NCI-H187 (cell line): ENCODE measurements around the gene PGLYRP1.

Experiments used
- DNase-seq, 2 experiments: peaks; one replicate each; lab custom pipeline; 2025; lab: John Stamatoyannopoulos, UW

PGLYRP1 gene

DNA sequence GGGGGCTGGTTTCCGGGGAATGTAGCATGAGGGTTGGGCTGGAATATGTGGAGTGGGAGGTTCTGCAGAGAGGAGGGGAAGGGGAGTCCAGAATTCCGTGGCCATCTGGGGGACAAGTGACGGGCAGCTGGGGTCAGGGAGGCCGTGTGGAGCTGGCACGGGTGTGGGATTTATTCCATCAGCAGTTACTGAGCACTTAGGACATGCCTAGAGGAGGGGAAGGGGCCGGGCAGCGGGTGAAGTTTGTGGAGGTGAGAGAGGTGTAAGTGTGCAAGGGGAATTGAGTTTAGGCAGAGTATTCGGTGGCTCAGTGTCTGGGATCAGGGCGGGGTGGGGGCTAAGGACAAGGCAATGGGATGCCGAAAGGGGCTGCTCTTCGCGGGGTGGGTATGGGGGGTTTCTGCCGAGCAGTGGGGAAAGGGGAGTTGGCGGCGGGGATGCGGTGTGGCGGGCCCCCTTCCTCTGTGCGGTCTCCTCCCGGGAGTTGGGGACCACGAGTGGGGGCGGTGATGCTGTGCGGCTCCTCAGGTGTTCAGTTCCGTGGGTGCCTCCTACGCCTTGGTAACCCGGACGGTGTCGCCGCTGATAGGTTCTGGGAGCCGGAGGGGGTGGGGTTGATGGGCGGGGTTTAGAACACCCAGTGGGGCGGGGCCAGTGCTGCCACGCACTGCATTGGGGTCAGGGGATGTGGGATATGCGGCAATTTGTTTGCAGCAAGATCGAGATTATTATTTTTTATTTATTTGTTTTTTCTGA, 22.2 kb downstream of the PGLYRP1 start:
- no peak for DNase-seq

DNA sequence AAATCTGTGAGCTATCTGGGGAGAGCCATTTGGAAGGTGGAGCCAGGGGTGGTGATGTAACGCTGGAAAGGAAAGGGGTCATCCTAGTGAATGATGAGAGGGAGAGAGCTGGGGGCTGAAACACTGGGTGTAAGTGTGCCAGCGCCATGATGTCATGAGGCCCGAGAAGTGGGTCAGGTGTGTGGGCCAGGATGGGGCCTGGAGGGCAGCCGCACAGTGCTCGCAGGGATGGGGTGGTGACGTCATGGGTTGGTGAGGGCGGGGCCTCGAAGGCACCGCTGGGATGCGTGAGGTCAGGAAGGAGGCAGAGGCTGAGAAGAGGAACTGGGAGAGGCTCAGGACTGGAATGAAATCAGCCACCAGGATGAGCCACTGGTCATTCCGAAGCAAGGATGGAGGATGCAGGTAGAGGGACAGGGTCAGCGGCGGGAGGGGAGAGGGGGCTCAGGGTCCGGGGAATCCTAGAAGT, 23.2 kb downstream of the PGLYRP1 start:
- DNase-seq: no peak

DNA sequence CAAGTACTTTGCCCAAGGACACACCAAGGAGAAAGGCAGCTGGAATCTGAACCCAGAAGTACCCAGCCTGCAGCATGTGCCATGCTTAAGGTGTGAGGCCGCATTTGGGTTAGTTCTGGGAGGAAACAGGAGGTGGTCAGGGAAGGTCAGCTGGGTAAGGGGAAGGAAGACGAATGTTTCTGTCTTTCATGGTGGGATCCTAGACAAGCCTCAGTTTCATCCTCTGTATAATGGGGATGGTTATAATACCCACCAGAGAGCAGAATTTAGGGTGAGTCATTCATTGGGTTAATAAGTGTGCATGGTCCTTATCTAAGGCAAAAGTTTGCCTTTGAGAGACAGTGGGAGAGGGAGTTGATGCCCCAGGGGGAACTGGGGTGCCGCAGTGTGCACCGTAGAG, 24.0 kb downstream of the PGLYRP1 start:
- no peak for DNase-seq

DNA sequence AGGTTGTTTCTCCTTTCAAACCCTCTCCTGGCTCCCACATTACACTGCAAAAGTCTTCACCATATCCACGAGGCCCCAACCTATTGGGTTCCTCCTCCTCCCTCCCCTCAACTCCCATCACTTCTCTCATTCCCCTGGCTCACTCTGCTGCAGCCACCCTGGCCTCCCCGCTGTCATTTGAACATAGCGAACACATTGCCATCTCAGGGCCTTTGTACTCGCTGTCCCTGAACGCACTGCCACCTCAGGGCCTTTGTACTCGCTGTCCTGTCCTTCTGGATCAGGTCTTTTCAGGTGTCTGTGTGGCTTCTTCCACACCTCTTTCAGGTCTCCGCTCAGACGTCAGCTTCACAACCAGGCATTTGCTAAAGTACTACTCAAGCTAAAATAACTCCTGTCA, 25.9 kb downstream of the PGLYRP1 start:
- no peak for DNase-seq

DNA sequence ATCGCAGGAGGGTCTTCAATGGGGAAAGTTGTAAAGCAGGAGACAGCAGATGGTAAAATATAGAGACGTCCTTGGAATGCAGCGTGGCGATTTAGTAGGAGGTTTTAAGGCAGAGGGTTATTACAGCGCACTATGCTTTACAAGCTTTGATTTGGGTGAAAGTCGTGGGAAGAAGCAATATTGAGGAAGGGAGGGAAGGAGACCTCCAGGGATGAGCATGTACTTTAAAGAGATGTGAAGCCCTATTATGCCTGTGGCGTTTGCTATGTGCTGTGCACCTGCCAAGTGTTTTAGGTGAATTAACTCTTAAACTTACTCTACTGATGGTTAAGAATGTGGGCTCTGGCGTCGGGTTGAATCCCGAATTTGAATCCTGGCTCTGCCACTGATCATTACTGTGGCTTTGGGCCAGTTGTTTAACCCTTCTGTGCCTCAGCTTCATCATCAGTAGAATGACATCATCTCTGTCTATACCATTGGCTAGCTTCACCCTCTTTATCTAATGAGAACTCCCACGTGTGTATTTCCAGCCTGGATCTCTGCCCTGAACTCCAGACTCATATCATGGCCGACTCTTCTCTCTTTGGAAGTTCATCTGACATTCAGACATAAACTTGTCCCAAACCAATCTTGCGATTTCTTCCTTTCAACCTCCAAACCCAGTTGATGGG, 27.0 kb downstream of the PGLYRP1 start:
- no peak for DNase-seq

DNA sequence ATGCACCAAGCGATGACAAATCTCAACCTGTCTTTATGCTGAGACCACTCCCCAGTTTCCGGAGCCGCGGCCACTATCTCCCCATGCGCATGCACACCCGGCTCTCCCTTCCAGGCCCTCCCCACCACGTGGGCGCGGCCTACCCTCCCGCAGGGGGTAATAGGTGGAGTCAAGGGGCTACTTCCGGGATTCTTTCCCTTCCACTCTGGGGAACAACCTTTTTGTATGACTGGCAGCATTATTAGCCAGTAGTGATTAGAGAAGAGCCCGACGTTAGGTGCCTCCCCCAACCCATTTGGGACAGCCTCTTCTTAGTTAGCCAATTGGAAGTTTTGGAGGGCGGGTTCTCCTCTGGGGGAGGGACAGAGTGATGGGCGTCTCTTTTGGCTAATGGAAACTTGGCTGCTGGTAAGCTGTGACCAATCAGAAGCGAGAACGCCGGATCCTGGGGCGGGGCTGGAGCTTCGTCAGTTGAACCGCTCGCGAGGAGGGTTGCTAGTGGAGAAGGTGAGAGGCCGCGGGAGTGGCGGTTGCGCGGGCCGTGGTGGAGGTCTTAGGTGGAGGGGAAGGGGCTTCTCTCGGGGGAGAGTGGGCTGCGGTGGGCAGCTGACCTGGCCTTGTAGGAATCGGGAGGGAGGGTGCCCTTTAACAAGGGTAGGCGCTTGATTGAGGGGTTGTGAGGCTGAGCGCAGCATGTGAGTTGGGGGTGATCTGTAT, 27.7 kb downstream of the PGLYRP1 start, which contains the start of gene CCDC61:
TSS of gene CCDC61 (plus strand) at position 470 of the 717 bp plus-strand sequence. CDS start 7,552 bp downstream, outside the sequence.
- peak; percentile 98 to 99 for DNase-seq

DNA sequence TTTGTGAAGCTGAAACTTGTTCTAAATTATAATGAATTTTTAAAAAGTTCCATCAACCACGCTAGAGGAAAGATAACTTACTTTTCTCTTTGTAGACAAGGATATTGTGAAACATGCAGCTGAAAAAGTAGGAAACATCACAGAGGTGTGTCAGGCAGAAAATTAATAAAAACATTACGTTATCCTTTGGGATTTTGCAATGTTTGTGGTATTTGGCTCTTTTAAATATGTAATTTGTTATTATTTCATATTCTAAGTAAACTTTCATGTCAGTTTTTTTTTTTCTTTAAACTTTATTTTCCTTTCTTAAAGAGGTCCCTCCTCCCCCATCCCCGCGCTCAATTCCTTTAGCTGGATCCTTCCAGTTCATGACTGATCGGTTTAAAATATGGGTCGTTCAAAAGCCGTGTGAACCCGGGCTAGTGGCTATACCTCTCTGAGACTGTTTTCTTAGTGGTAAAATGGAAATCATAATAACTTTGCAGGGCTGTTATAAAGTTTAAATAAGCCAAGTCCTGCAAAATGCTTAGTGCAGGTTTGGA, 28.3 kb downstream of the PGLYRP1 start:
- no peak for DNase-seq

DNA sequence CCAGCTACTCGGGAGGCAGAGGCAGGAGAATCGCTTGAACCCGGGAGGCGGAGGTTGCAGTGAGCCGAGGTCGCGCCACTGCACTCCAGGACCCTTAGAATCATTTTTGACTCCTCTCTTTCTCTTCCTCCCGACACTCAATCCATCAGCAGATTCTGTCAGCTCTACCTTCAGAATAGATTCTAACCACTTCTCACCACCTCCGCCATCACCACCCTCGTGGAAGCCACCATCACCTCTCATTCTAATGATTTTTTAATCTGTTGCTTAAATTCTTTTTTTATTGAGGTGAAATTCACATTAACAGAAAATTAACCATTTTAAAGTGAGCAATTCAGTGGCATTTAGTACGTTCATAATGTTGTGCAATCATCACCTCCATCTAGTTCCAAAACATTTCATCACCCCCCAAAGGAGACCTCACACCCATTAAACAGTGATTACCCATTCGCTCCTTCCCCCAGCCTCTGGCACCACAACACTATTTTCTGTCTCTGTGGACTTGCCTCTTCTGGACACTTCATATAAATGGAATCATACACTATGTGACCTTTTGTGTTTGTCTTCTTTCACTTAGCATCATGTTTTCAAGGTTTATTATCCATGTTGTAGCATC, 32.6 kb downstream of the PGLYRP1 start:
- no peak for DNase-seq

DNA sequence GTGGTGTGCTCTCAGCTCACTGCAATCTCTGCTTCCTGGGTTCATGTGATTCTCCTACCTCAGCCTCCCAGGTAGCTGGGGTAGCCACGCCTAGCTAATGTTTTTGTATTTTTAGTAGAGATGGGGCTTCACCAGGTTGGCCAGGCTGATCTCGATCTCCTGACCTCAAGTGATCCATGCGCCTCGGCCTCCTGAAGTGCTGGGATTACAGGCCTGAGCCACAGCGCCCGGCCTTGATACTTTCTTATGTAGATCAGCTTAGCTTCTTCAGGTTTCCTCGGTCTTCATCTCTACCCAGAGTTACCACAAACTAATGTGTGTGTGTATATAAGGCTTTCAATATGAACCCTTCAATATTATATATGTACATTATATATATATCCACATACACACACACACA, 37.5 kb downstream of the PGLYRP1 start:
- no peak for DNase-seq

DNA sequence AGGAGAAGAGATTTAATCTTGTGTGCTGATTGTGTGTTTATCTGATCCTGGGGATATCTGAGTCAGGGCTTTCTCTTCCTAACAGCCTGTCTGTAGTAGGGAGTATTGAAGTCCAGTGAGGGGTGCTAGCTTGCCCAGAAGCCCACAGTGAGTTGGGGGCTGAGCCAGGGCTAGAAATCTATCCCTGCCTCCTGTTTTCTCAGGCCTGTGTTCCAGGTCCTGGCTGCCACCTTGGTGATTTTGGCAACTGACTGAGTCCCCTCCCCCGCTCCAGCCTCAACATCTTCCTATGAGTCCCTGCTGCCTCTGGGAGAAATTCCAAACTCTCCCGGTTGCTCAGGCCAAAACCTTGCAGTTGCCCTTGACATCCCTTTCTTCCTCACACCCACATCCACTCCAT, 41.5 kb downstream of the PGLYRP1 start:
- no peak for DNase-seq

DNA sequence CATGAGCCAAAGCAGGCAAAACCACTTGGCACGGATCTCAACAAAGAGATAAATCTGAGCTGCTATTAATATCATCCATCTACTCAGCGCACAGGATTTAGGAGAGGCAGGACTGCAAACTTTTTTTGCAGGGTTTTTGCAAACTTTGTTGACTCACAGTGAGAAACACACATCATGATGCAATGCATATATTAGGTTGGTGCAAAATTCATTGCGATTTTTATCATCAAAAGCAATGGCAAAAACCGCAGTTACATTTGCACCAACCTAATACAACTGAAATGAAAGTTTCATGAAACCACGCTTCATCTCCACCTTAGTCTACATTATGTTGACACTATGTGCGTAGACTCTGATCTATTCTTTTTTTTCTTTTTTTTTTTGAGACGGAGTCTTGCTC, 44.7 kb downstream of the PGLYRP1 start:
- DNase-seq: no peak

DNA sequence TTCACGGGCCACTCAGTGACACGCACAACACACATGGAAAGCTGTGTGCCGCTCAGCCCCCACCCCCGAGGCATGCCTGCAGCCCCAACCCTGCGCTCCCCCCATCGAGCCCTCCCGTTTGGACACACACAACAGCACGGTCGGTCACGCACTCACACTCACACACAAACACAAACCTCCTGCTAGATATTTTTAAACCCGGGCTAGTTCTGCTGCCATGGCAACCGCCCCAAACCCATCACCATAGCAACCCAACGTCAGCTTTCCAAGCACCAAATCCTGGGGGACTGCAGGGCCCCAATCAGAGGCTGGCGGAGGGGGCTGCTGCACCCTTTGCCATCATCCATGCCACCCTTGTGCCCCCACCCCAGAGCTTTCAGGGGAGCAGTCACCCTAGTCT, 46.7 kb downstream of the PGLYRP1 start:
- no peak for DNase-seq

DNA sequence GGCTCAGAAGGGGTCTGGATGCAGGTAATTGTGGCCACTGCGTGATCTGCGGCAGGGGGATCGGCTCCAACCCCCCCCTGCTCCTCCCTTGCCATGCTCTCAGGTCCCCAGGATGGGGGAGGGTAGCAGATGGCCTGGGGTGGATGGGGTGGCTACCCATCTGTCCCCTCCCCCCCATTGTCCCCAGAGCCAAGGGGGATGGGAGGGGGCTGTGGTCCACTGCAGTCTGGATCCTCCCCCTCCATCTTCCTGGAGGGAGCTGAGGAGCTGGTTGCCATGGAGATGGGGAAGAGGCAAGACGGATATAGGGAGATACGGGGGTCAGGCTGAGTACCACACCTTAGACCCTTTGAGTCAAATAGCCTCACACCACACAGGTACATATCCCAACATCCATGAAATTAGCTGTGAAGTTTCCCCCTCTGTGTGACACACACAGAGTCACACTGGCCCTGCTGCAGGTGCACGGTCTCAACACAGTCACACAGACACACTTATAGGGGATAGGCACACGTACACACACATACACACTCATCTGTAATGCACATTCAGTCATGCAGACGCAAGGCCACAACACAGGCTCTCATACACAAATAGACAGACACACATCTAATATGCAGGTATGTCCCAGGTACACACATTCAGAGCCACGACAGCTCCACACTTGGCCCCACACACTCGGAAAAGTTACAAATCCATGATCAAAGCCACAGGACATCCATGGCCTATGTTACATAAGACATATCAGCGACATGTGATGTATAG, 47.4 kb downstream of the PGLYRP1 start:
- no peak for DNase-seq

DNA sequence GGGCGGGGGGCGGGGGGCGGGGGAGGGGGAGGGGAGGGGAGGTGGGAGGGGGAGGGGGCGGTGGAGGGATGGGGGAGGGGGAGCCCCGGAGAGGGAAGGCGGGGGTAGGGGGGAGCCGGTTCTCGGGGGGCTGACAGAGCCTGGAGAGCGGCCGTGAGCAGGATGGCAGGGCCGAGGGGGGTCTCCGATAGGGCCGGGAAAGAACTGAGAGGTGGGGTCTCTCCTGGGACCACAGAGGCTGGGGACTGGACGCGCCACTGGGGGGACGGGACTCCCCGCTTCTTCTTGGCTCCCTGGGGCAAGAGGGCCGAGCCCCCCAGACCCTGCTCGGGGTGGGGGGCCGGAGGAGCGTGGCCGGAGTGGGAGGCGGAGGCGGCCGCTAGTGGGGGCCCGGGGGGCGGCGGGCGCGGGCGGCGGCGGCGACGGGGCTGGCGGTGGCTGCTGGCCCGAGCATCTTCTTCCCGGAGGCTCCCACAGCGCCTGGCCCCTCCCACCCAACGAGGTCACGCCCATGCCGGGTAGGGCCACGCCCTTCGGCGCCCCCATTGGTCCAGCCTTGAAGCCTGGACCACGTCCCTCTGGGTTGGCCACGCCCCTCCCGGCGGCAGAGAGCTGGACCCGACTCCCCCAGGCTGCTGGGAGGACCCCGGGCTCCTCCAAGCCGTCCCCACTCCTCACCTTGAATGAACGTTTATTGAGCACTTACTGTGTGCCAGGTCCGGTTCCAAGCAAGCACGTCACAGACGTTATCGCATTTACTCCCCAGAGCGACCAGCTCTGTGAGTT, 49.1 kb downstream of the PGLYRP1 start, which contains the start of gene NOVA2:
TSS of gene NOVA2 (minus strand) at position 313 of the 786 bp plus-strand sequence. CDS start 514 bp downstream, outside the sequence.
- DNase-seq: peak; percentile 36 to 73

DNA sequence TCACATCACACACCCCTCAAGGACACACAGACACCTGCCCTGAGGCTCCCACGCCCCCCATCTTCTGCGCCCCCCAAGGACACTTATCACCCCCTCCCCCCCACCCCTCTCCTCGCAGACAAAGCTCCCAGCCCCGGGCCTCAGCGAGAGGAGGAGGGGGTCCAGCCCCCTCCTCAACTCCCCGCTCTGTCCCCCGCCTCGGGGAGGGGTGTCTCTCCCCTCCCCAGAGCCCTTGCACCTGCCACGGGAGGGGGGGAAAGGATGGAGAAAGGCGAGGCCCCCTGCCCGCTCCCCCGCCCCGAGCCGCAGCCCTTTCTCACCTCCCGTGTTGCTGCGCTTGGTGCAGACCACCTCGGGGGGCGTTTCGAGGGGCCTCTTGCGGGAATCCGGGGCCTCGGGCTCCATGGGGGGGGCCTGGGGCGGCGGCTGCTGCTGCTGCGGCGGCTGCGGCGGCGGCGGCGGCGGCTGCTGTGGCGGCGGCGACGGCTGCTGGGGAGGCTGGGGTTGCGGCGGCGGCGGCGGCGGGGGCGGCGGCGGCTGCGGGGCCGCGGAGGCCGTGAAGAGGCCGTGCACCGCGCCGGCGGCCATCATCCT, 49.8 kb downstream of the PGLYRP1 start:
- DNase-seq: no peak

DNA sequence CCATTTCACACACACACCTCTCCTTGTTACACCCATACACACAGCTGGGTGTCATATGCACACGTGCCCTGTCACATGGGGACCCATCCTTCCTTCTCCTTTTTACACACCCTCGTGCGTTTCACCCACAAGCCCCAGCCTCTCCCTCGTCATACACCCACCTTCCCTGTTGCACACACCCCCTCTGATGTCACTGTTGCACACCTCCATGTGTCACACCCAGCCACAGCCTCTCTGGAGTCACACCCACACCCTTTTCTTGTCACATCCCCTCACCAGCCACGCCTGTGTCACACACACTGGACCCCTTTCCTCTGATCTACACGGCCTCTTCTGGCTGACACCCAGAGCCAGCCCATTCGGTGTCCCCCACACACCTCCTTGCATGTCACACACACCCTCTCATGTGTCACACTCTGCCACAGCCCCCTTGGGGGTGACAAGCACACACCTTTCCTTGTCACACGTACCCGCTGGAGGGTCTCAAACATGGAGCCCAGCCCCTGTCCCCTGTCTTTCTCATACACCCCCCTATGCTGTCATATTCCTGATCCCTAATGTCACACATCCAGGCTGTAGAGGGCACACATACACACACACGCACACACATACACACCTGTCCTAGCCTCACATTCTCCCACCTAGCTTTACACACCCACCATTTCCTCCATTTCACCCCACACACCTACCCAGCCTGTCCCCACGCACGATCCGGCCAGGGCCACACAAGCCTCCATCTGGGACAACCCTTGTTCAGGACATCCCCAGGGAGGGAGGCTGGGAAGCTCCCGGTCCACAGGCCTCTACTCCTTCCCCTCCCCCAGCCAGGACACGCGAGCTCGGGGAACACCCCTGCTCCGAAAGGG, 50.5 kb downstream of the PGLYRP1 start:
- no peak for DNase-seq

DNA sequence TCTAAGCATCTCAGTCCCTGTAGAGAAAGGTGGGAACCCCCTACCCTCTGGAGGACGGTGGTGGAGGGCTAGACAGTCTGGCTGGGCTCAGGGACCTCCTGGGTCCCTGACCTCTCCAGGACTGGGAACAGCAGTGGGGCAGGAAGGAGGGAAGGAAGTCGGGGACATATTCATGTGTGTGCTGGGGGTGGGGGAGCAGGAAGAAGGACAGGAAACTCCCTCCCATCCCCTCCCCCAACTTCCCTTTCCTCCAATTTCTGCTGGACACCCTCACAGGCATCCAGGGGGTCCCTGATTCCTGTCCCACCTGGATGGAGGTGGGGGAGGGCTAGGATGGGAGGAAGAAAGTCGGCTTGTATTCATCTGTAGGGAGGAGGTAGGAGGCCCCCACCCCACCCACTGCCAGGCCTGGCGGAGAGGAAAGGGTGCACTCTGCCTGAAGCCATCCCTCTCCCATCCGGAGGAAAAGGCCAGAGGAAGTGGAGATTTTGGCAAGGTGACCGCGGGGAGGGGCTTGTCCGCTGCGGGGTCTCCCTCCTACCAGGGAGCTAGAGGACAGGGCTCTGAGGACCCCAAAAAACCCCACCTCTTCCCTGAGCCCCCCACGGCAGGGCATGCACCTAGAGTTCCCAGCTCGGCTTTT, 51.5 kb downstream of the PGLYRP1 start:
- no peak for DNase-seq

DNA sequence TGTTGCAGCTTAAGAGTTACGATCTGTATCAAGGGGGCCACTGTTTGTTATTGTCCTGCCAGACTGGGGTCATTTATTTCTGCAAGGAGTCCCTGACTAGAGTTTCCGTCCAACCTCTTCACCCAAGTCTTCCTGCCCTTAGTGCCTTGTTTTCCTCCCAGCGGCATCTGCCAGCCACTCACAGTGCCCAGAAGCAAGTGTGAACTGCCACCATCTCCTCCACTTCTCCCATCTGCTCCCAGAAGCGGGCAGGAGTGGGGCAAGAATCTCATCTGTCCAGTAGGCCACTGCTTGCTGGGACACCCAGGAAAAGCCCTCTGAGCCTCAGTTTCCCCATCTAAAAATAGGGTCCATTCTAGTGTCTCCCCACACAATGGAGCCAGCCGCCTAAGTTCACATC, 53.2 kb downstream of the PGLYRP1 start:
- DNase-seq: no peak
